Hematopoietic multipotent progenitor cell treated with erythropoietin and hydrocortisone succinate and interleukin-3 and kit ligand, for 8 days (in vitro differentiated cells): Measurements from ENCODE around the gene BAIAP2.

Source experiments
- DNase-seq: peaks from one replicate; pipeline ENCODE4 v3.0.0-alpha.2; 2015

Gene BAIAP2

GRCh38 chr17:81039854-81040758, 5.2 kb downstream of the BAIAP2 start:
- DNase-seq = no peak

- DNase-seq = peak; percentile 31
Measured at GRCh38 chr17:81040791-81041337, 5.9 kb downstream of the BAIAP2 start.

GRCh38 chr17:81042606-81043005, 7.7 kb downstream of the BAIAP2 start:
- DNase-seq = no peak

- no peak for DNase-seq
Measured at GRCh38 chr17:81043319-81043724, 8.4 kb downstream of the BAIAP2 start.

- no peak for DNase-seq
Measured at GRCh38 chr17:81043725-81044427, 8.9 kb downstream of the BAIAP2 start.

- no peak for DNase-seq
Measured at GRCh38 chr17:81044428-81044763, 9.4 kb downstream of the BAIAP2 start.

GRCh38 chr17:81044764-81045589, 10.0 kb downstream of the BAIAP2 start:
- DNase-seq = no peak

GRCh38 chr17:81045590-81046095, 10.7 kb downstream of the BAIAP2 start:
- no peak for DNase-seq

- DNase-seq = no peak
Measured at GRCh38 chr17:81046132-81046769, 11.3 kb downstream of the BAIAP2 start.

- no peak for DNase-seq
Measured at GRCh38 chr17:81046770-81047359, 11.9 kb downstream of the BAIAP2 start.

- no peak for DNase-seq
Measured at GRCh38 chr17:81048827-81049371, 13.9 kb downstream of the BAIAP2 start.

GRCh38 chr17:81049372-81049911, 14.5 kb downstream of the BAIAP2 start:
- no peak for DNase-seq

- DNase-seq = no peak
Measured at GRCh38 chr17:81049973-81050551, 15.1 kb downstream of the BAIAP2 start.

GRCh38 chr17:81050645-81051625, 16.0 kb downstream of the BAIAP2 start:
- no peak for DNase-seq

- no peak for DNase-seq
Measured at GRCh38 chr17:81052199-81052997, 17.4 kb downstream of the BAIAP2 start.

GRCh38 chr17:81053041-81053970, 18.4 kb downstream of the BAIAP2 start:
- no peak for DNase-seq

- DNase-seq = no peak
Measured at GRCh38 chr17:81054308-81054707, 19.4 kb downstream of the BAIAP2 start.
